ENCODE results near the gene MAMLD1. TPM values are rescaled to one million over a fixed set of nuclear protein-coding genes. Genes with fewer than 3 reads are reported as not detected.

Gene MAMLD1
- total and polyA plus RNA-seq, 7 donors = under 0.01 to 6.4 (median 1.2) TPM

DNA sequence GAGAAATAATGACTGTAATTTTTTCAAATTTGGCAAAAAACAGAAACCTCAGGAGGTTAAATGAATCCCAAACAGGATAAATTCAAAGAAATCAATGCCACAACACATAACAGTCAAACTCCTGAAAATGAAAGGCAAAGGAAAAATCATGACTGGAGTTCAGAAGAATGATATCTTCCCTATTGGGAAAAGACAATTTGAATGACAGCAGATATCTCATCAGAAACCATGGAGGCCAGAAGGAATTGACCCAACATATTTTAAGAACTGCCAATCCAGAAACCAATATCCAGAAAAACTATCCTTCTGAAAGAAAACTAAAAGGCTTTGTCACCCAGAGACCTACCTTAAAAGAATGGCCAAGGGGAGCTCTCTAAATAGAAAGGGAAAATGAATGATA, 40.1 kb upstream of the MAMLD1 start:
- Histone ChIP-seq H3K9me3 (no peaks in the 10 kb centered on the region), H3K27ac (no peak overlapping the region), H3K36me3 (no peaks in the 10 kb centered on the region), H3K27me3 (no peaks in the 10 kb centered on the region), H3K4me1 (no peaks in the 10 kb centered on the region), H3K4me3 (no peak overlapping the region)
- no peak for DNase-seq
- intact Hi-C loops (cut with DNase I) = no loop called here
- TF ChIP-seq POLR2A (IDR thresholded peaks at IDR 0.05) (no peak), POLR2AphosphoS5 (IDR thresholded peaks at IDR 0.05) (no peak)

DNA sequence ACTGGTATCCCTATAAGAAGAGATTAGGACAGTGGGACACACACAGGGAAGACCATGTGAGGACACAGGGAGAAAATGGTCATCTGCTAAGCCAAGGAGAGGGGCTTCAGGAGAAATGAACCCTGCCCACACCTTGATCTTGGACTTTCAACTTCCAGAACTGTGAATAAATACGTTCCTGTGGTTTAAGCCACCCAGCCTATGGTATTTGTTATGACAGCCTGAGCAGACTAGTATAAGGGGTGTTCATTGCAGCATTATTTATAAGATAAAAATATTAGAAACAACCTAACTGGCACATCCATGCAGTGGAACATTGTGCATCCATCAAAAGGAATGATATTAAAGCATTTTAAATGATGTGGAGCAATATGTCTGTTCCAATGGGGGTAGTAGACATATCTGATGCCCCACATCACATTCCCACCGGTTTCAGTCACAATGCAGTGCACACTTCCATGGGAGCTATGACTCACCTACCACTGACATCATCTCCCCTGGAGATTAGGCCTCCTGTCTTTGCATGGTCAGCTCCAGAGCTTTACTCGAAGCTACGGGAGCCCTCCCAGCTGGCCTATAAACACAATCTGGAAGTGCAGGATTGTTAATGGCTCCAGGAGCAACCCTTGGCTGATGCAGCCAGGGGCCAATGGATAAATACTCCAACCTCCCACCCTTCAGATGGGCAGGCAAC, 38.9 kb upstream of the MAMLD1 start:
- no peak for DNase-seq
- Histone ChIP-seq H3K9me3 (no peaks in the 10 kb centered on the region), H3K4me3 (no peak overlapping the region), H3K27ac (no peak overlapping the region), H3K4me1 (no peaks in the 10 kb centered on the region), H3K36me3 (no peaks in the 10 kb centered on the region), H3K27me3 (no peaks in the 10 kb centered on the region)
- intact Hi-C loops (cut with DNase I) = no loop called here
- TF ChIP-seq POLR2A (IDR thresholded peaks at IDR 0.05) = no peak
- TF ChIP-seq CTCF (IDR thresholded peaks at IDR 0.05) = no peak
- TF ChIP-seq POLR2AphosphoS5 (IDR thresholded peaks at IDR 0.05) = no peak
- no peak for TF ChIP-seq EP300 (IDR thresholded peaks at IDR 0.05)
- 64 to 73% methylated on average over 4 of the region's 4 CpGs for WGBS, 2 donors

DNA sequence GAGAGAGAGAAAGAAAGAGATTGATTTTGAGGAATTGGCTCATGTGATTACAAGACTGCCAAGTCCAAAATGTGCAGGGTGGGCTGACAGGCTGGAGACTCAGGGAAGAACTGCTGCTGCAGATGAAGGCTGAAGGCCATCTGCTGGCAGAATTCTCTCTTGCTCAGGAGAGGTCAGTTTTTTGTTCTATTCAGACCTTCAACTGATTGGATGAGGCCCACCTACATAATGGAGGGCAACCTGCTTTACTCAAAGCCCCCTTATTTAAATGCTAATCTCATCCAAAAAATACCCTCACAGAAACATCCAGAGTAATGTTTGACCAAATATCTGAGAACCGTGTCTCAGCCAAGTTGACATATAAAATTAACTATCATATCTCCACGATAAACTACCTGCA, 38.2 kb upstream of the MAMLD1 start:
- intact Hi-C loops (cut with DNase I) = no loop called here
- Histone ChIP-seq H3K9me3 (no peaks in the 10 kb centered on the region), H3K36me3 (no peaks in the 10 kb centered on the region), H3K27me3 (no peaks in the 10 kb centered on the region), H3K4me1 (no peaks in the 10 kb centered on the region), H3K27ac (no peak overlapping the region), H3K4me3 (no peak overlapping the region)
- TF ChIP-seq EP300 (IDR thresholded peaks at IDR 0.05) (no peak), CTCF (IDR thresholded peaks at IDR 0.05) (no peak), POLR2AphosphoS5 (IDR thresholded peaks at IDR 0.05) (no peak), POLR2A (IDR thresholded peaks at IDR 0.05) (no peak)
- 79 to 93% methylated on average over 2 of the region's 2 CpGs for WGBS, 2 donors
- DNase-seq = no peak

DNA sequence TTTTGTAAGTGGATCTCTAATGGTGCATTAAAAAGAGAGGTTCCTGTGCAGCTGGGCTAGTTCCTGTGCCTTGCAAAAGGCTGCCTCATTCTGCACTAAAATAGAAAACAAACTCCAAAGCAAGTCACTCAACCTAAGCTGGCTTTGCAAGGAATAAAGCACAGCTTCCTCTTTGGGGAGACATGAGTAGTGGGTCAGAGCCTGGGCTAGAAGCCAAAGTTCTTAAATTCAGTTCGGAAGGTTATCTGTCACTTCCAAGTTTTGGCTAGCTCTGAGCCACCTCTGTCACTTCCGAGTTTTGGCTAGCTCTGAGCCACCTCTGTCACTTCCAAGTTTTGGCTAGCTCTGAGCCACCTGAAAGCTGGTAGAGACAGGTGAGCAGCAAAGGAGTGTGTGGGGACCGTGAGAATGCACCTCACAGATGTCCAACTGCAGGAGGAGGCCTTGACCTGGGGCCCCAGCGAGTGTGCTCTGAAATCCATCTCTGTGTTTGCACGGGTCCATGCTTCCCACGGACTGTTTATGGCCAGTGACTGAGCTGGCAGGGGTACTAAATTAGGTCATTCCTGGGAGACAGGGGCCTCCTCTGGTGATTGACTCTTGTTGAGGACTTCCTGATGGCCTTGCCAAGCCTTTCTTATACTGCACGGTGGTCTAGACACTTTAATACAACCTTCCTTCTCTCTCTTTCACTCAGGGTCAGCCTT, 36.4 kb upstream of the MAMLD1 start:
- no peak for DNase-seq
- Histone ChIP-seq H3K4me3 (no peak overlapping the region), H3K4me1 (no peaks in the 10 kb centered on the region), H3K27me3 (no peaks in the 10 kb centered on the region), H3K27ac (no peak overlapping the region), H3K9me3 (no peaks in the 10 kb centered on the region), H3K36me3 (no peaks in the 10 kb centered on the region)
- 24 to 30% methylated on average over 7 of the region's 7 CpGs for whole genome bisulfite sequencing, 2 donors
- intact Hi-C loops (cut with DNase I) = no loop called here
- TF ChIP-seq CTCF (IDR thresholded peaks at IDR 0.05) = no peak
- no peak for TF ChIP-seq POLR2AphosphoS5 (IDR thresholded peaks at IDR 0.05)
- no peak for TF ChIP-seq EP300 (IDR thresholded peaks at IDR 0.05)
- TF ChIP-seq POLR2A (IDR thresholded peaks at IDR 0.05) = no peak

DNA sequence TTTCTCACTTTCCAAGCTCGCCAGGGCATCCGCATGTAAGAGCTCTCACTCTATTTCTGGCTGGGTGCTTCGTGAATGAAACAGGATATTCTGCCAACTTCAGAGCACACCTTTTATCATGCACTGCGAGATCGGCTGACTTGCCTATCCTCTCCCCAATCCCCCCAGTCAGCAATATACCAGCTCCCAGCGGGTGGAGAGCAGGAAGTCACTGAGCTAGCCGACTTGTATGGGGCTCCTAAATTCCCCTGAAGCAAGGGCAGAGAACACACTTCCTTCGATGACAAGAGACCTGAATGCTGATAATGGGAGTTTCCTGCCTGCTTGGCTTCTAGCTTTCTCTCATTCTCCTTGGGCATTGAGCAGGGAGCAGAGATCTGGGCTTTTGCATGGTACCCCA, 33.8 kb upstream of the MAMLD1 start:
- WGBS, 2 donors = 60 to 70% methylated on average over 8 of the region's 8 CpGs
- Histone ChIP-seq H3K4me1 (no peaks in the 10 kb centered on the region), H3K36me3 (no peaks in the 10 kb centered on the region), H3K4me3 (no peak overlapping the region), H3K27me3 (no peaks in the 10 kb centered on the region), H3K27ac (no peak overlapping the region), H3K9me3 (no peaks in the 10 kb centered on the region)
- intact Hi-C loops (cut with DNase I) = no loop called here
- no peak for DNase-seq
- TF ChIP-seq EP300 (IDR thresholded peaks at IDR 0.05) (no peak), CTCF (IDR thresholded peaks at IDR 0.05) (no peak), POLR2A (IDR thresholded peaks at IDR 0.05) (no peak), POLR2AphosphoS5 (IDR thresholded peaks at IDR 0.05) (no peak)
